ENCODE measurements around the gene HYAL2. TPM values are rescaled to one million over a fixed set of nuclear protein-coding genes. Genes with fewer than 3 reads are reported as not detected.

HYAL2 gene
- total and polyA plus RNA-seq, 9 of the 15 experiments (the other 6 are each of a cell fraction or from before 2014, with no cell fraction given): 0.36 to 22.7 (median 11.4) TPM; not detected in 1

- TF ChIP-seq SMAD4 (CRISPR knock-in tag; conservative IDR thresholded peaks at IDR 0.05) (no peak), ZBTB1 (CRISPR knock-in tag; IDR thresholded peaks at IDR 0.05; ENCODE audit: borderline replicate concordance, low read depth) (no peak), ASH1L (IDR thresholded peaks at IDR 0.05; ENCODE audit: borderline replicate concordance, low read depth, partially characterized antibody) (peak; percentile 74), HDAC2 (IDR thresholded peaks at IDR 0.05) (no peak), USF2 (CRISPR knock-in tag; IDR thresholded peaks at IDR 0.05) (no peak), GABPB1 (CRISPR knock-in tag; IDR thresholded peaks at IDR 0.05) (peak; percentile 92), ZBTB11 (CRISPR knock-in tag; IDR thresholded peaks at IDR 0.05) (peak in 1 of 3 experiments; percentile 89; a peak in 2 of 6 replicates), MBD2 (IDR thresholded peaks at IDR 0.05; ENCODE audit: borderline replicate concordance, low read depth) (peak; percentile 97), TEAD4 (IDR thresholded peaks at IDR 0.05; ENCODE audit: low read length) (no peak), TEAD4 (CRISPR knock-in tag; IDR thresholded peaks at IDR 0.05; ENCODE audit: borderline replicate concordance) (no peak), ARID3B (CRISPR knock-in tag; IDR thresholded peaks at IDR 0.05; ENCODE audit: borderline replicate concordance) (no peak), SLC30A9 (CRISPR knock-in tag; IDR thresholded peaks at IDR 0.05) (no peak), MCM3 (IDR thresholded peaks at IDR 0.05) (no peak), NEUROD1 (IDR thresholded peaks at IDR 0.05; ENCODE audit: borderline replicate concordance, low read depth, low read length, partially characterized antibody) (no peak), ZBTB34 (CRISPR knock-in tag; IDR thresholded peaks at IDR 0.05) (no peak), YBX1 (IDR thresholded peaks at IDR 0.05) (no peak), ZFP1 (CRISPR knock-in tag; IDR thresholded peaks at IDR 0.05) (no peak), TFAM (CRISPR knock-in tag; conservative IDR thresholded peaks at IDR 0.05) (no peak), CHCHD3 (CRISPR knock-in tag; IDR thresholded peaks at IDR 0.05) (no peak)
Observed at GRCh38 chr3:50358911-50359759, 36.6 kb upstream of the HYAL2 start, which contains the start of gene TMEM115 (continued).
